IMR-90 (cell line): Measurements from ENCODE around the gene MAPKAP1. TPM values are rescaled to one million over a fixed set of nuclear protein-coding genes. Genes with fewer than 3 reads are reported as not detected.

ENCODE experiments used
- ATAC-seq: fragments of 200-7000 bp; cut with Tn5 transposase; 2 replicates; pipeline ENCODE4 v1.9.1; 2020; ENCODE audit warnings: low read depth, mild to moderate bottlenecking, moderate library complexity
- BruUV-seq: library from RNA; stranded (reverse); fragments of 400-500 nt; replicated peaks from 2 replicates; lab custom pipeline; 2021; lab: Mats Ljungman, UMichigan
- CTCF ChIA-PET: fragments of 300-600 bp; formaldehyde crosslinking; extraction: SDS; loops from one replicate; lab custom pipeline; 2021; ENCODE audit warnings: antibody characterized with exemption; lab: Yijun Ruan, JAX
- POLR2A ChIA-PET: fragments of 300-600 bp; sonication (Branson Sonifier 250); formaldehyde crosslinking; loops from one replicate; lab custom pipeline; 2022; ENCODE audit warnings: antibody characterized with exemption; ENCODE audit not compliant: unreplicated experiment; lab: Charles Lee
- DNase-seq: peaks from one replicate; pipeline ENCODE4 v3.0.0; 2013
- H2AFZ ChIP-seq: replicated peaks from 2 replicates; pipeline ENCODE3; 2013; ENCODE audit warnings: low read length, mild to moderate bottlenecking; ENCODE audit not compliant: poor library complexity
- H2AK5ac ChIP-seq: 2 replicates; pipeline ENCODE4 v1.6.1; 2013; ENCODE audit warnings: low read depth, low read length, inconsistent platforms
- H2AK9ac ChIP-seq: replicated peaks from 2 replicates; pipeline ENCODE3; 2013; ENCODE audit warnings: mild to moderate bottlenecking, low read depth, low read length, moderate library complexity; ENCODE audit not compliant: poor library complexity
- H2BK120ac ChIP-seq: 2 replicates; pipeline ENCODE4 v1.6.1; 2013; ENCODE audit warnings: low read depth, low read length, inconsistent platforms
- H2BK15ac ChIP-seq: 3 replicates; pipeline ENCODE4 v1.6.1; 2013; ENCODE audit warnings: low read depth, low read length, inconsistent platforms
- H2BK20ac ChIP-seq: 2 replicates; pipeline ENCODE4 v1.6.1; 2013; ENCODE audit warnings: low read depth, mild to moderate bottlenecking, inconsistent platforms, low read length, moderate library complexity
- H2BK5ac ChIP-seq: 2 replicates; pipeline ENCODE4 v1.6.1; 2013; ENCODE audit warnings: mild to moderate bottlenecking, low read depth, low read length, inconsistent platforms; ENCODE audit not compliant: poor library complexity, severe bottlenecking
- H3K14ac ChIP-seq: replicated peaks from 2 replicates; pipeline ENCODE4 v1.6.1; 2013; ENCODE audit warnings: low read depth, low read length, inconsistent platforms
- H3K18ac ChIP-seq: 2 replicates; pipeline ENCODE4 v1.6.1; 2013; ENCODE audit warnings: low read depth, low read length, control low read depth
- H3K23ac ChIP-seq: 2 replicates; pipeline ENCODE4 v1.6.1; 2013; ENCODE audit warnings: low read depth, low read length, inconsistent platforms
- H3K27ac ChIP-seq: 2 replicates; pipeline ENCODE4 v1.5.1; 2013; ENCODE audit warnings: mild to moderate bottlenecking, control low read depth, low read length; ENCODE audit not compliant: insufficient read depth
- H3K27me3 ChIP-seq: 2 replicates; pipeline ENCODE4 v1.6.1; 2013; ENCODE audit warnings: low read length; ENCODE audit not compliant: control insufficient read depth, insufficient read depth
- H3K36me3 ChIP-seq: 2 replicates; pipeline ENCODE4 v1.6.1; 2013; ENCODE audit warnings: low read length, mixed read lengths; ENCODE audit not compliant: control insufficient read depth, insufficient read depth
- H3K4ac ChIP-seq: 2 replicates; pipeline ENCODE4 v1.6.1; 2013; ENCODE audit warnings: low read depth, low read length, inconsistent platforms
- H3K4me1 ChIP-seq: 2 replicates; pipeline ENCODE4 v1.6.1; 2013; ENCODE audit warnings: low read length, mixed read lengths; ENCODE audit not compliant: control insufficient read depth, insufficient read depth
- H3K4me2 ChIP-seq: 2 replicates; pipeline ENCODE4 v1.6.1; 2013; ENCODE audit warnings: low read depth, mild to moderate bottlenecking, control low read depth, low read length, moderate library complexity
- H3K4me3 ChIP-seq: 2 replicates; pipeline ENCODE4 v1.5.1; 2013; ENCODE audit warnings: low read depth, mild to moderate bottlenecking, control low read depth, low read length, moderate library complexity; ENCODE audit not compliant: insufficient read depth
- H3K56ac ChIP-seq: 2 replicates; pipeline ENCODE4 v1.6.1; 2013; ENCODE audit warnings: low read length, inconsistent platforms; ENCODE audit not compliant: insufficient read depth; ENCODE audit errors: extremely low read depth
- H3K79me1 ChIP-seq, 2 experiments: 2 replicates each; pipeline ENCODE4 v1.6.1; 2013; ENCODE audit warnings: low read length in 2 of 2, inconsistent platforms in 1 of 2, low read depth in 1 of 2
- H3K9ac ChIP-seq: 2 replicates; pipeline ENCODE4 v1.6.1; 2013; ENCODE audit warnings: low read depth, low read length, control low read depth
- H3K9me1 ChIP-seq: 2 replicates; pipeline ENCODE4 v1.6.1; 2013; ENCODE audit warnings: low read length, inconsistent platforms; ENCODE audit not compliant: insufficient read depth
- H3K9me3 ChIP-seq: 2 replicates; pipeline ENCODE4 v1.6.1; 2013; ENCODE audit warnings: low read length; ENCODE audit not compliant: control insufficient read depth, insufficient read depth
- H4K20me1 ChIP-seq: 2 replicates; pipeline ENCODE4 v1.6.1; 2013; ENCODE audit warnings: low read length, inconsistent platforms; ENCODE audit not compliant: insufficient read depth
- H4K5ac ChIP-seq: 2 replicates; pipeline ENCODE4 v1.6.1; 2013; ENCODE audit warnings: mild to moderate bottlenecking, low read depth, low read length, control low read depth
- H4K8ac ChIP-seq, 2 experiments: 2 replicates each; pipeline ENCODE4 v1.6.1; 2013; ENCODE audit warnings: low read depth in 2 of 2, low read length in 2 of 2, control low read depth in 1 of 2, inconsistent platforms in 1 of 2
- H4K91ac ChIP-seq: 2 replicates; pipeline ENCODE4 v1.6.1; 2013; ENCODE audit warnings: low read depth, low read length, inconsistent platforms; ENCODE audit not compliant: insufficient read depth
- CEBPB ChIP-seq: IDR thresholded peaks from 2 replicates; pipeline ENCODE4 v1.6.1; 2012; ENCODE audit warnings: low read depth, low read length, improper control_type of control experiment
- CTCF ChIP-seq: conservative IDR thresholded peaks from 2 replicates; pipeline ENCODE4 v1.5.1; 2012; ENCODE audit warnings: mild to moderate bottlenecking, low read depth, low read length, improper control_type of control experiment
- MAFK ChIP-seq: IDR thresholded peaks from 2 replicates; pipeline ENCODE4 v1.6.1; 2012; ENCODE audit warnings: low read depth, low read length, improper control_type of control experiment
- POLR2A ChIP-seq: IDR thresholded peaks from 2 replicates; pipeline ENCODE4 v1.6.1; 2012; ENCODE audit warnings: mild to moderate bottlenecking, low read depth, low read length
- RAD21 ChIP-seq: IDR thresholded peaks from 2 replicates; pipeline ENCODE4 v1.6.1; 2012; ENCODE audit warnings: low read length, improper control_type of control experiment
- WGBS, 2 experiments: methylation state at CpG; one replicate each; pipeline versions ENCODE4 v1.1.5 to v1.1.7; 2013; ENCODE audit warnings: missing lambda C conversion rate in 2 of 2; ENCODE audit not compliant: insufficient read length in 1 of 2; ENCODE audit errors: extremely low coverage in 2 of 2; 5-methylcytosine and 5-hydroxymethylcytosine counted together
- dilution Hi-C: fragments of 300-500 bp; cut with HindIII; formaldehyde crosslinking; loops from one replicate; pipeline ENCODE4 v1.14.3; 2018; ENCODE audit warnings: low sequenced_read_pairs; ENCODE audit not compliant: unreplicated experiment
- in situ Hi-C: fragments of 300-500 bp; cut with MboI; formaldehyde crosslinking; loops from 3 replicates; pipeline ENCODE4 v1.14.3; 2019; ENCODE audit warnings: low sequenced_read_pairs, inconsistent platforms, mixed read lengths
- intact Hi-C: fragments of 100-400 bp; cut with micrococcal nuclease; formaldehyde crosslinking; loops from 2 replicates; pipeline ENCODE4 v1.10.0; 2022
- polyA plus RNA-seq, 3 experiments: library from polyadenylated mRNA; depleted of rRNA; stranded (reverse); fragments of >200 nt; gene quantifications; 2 replicates each; pipeline ENCODE4 v1.2.3, GENCODE V29; 2012; ENCODE audit warnings: low replicate concordance in 1 of 3
- total RNA-seq: library from RNA; depleted of rRNA; stranded (reverse); fragments of >200 nt; gene quantifications from 2 replicates; pipeline ENCODE4 v1.2.3, GENCODE V29; 2012

The MAPKAP1 gene
- total and polyA plus RNA-seq, 2 of the 4 experiments (the other 2 are of a cell fraction): 87.2 to 158 TPM

- Histone ChIP-seq H2AFZ (no peak overlapping the region), H3K4me2 (no peak overlapping the region)
- no TSS peak for BruUV-seq
Measured at GRCh38 chr9:125397736-125398135, 309.3 kb downstream of the MAPKAP1 start.

More at GRCh38 chr9:125397736-125398135, 309.3 kb downstream of the MAPKAP1 start:
- H3K9me3 ChIP-seq: 0 out of 2 replicates have a peak, but pooled peaks cover 2% of the 10 kb centered on the region
- H2BK5ac ChIP-seq: no peak overlapping the region
- H3K4me1 ChIP-seq: no peaks in the 10 kb centered on the region
- H4K5ac ChIP-seq: no peak overlapping the region
- TF ChIP-seq CTCF (no peak), CEBPB (no peak), MAFK (no peak), RAD21 (no peak), POLR2A (no peak)
- H3K36me3 ChIP-seq: no peaks in the 10 kb centered on the region
- CTCF ChIA-PET: no interaction called here
- no peak overlapping the region for H3K9ac ChIP-seq
- no peak overlapping the region for H2BK120ac ChIP-seq
- H2BK20ac ChIP-seq: no peak overlapping the region
- H3K23ac ChIP-seq: no peak overlapping the region
- no peak overlapping the region for H3K56ac ChIP-seq
- no peak overlapping the region for H3K4ac ChIP-seq
- in situ Hi-C loops: no loop called here
- ATAC-seq (no peak), DNase-seq (no peak)
- H3K79me1 ChIP-seq: no peaks in the 10 kb centered on the region
- H3K4me3 ChIP-seq: no peak overlapping the region
- H2AK5ac ChIP-seq: no peak overlapping the region
- intact Hi-C loops: no loop called here
- no peak overlapping the region for H3K18ac ChIP-seq
- POLR2A ChIA-PET: no interaction called here
- H4K8ac ChIP-seq: no peak overlapping the region
- WGBS, 2 experiments: 80% methylated on average over 8 of the region's 11 CpGs; no CpG with 5 or more reads in 1 of the 2 experiments
- H4K91ac ChIP-seq: no peak overlapping the region
- H3K14ac ChIP-seq: no peak overlapping the region
- no peaks in the 10 kb centered on the region for H3K9me1 ChIP-seq
- no peak overlapping the region for H3K27ac ChIP-seq
- H4K20me1 ChIP-seq: no peaks in the 10 kb centered on the region
- H3K27me3 ChIP-seq: no peaks in the 10 kb centered on the region
- H2BK15ac ChIP-seq: no peak overlapping the region
- dilution Hi-C loops: no loop called here
- no peak overlapping the region for H2AK9ac ChIP-seq
